ENCODE results near the gene NASP. TPM values are rescaled to one million over a fixed set of nuclear protein-coding genes. Genes with fewer than 3 reads are reported as not detected.

The NASP gene
- total RNA-seq, 1 experiment from 2014 or later = 514 TPM

DNA sequence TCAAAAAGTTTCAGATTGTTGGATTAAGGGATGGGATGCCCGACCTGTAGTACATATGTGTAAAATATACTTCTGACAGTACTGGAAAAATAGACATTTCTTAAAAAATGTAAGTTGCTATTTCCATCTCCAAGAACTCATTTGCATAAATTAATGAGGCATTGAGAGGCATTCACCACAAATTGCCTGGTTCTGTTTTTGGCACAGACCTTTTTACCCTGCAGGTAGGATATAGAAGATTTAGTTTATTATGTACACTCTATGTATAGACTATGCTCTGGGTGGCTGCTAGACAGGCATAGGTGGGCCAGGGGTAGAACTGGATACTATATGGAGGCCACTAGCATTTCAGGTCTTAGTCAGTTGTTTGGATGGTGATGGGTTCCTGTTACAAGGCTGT, 32.0 kb downstream of the NASP start:
- peaks cover 47 to 78% (median 69%) of the 10 kb centered on the region in 3 experiments for H3K36me3 Mint-ChIP-seq (ENCODE audit: insufficient read depth in 1 of 3, low read depth in 3 of 3)

More for the DNA sequence above, 32.0 kb downstream of the NASP start:
- WGBS (ENCODE audit: extremely low coverage, insufficient read length, low lambda C conversion rate) = no CpG with 5 or more reads among the region's 1 CpG
- Histone ChIP-seq H3K9me3 (ENCODE audit: control insufficient read depth, low read depth, low read length) (no peaks in the 10 kb centered on the region), H2BK12ac (ENCODE audit: insufficient read length, low read depth, low read length) (no peak overlapping the region), H3K14ac (ENCODE audit: insufficient read depth, low read length) (no peak overlapping the region), H4K91ac (ENCODE audit: insufficient read length, low read depth, low read length) (no peak overlapping the region), H2BK15ac (ENCODE audit: low read depth, low read length) (no peak overlapping the region), H3K4ac (ENCODE audit: low read depth, low read length) (no peak overlapping the region), H4K5ac (ENCODE audit: insufficient read length, low read depth, low read length) (no peak overlapping the region), H3K79me1 (ENCODE audit: insufficient read depth, low read depth, low read length, poor library complexity, severe bottlenecking) (no peaks in the 10 kb centered on the region), H3T11ph (ENCODE audit: low read length) (no peak overlapping the region), H3K18ac (ENCODE audit: insufficient read length, low read depth, low read length) (no peak overlapping the region), H2BK20ac (ENCODE audit: low read depth, low read length, poor library complexity, severe bottlenecking) (no peak overlapping the region), H2AFZ (ENCODE audit: low read length) (no peak overlapping the region), H3K9ac (ENCODE audit: extremely low read depth, insufficient read length, low read length) (no peak overlapping the region), H3K56ac (ENCODE audit: insufficient read length, low read depth, low read length) (no peak overlapping the region), H3K23me2 (ENCODE audit: insufficient read length, low read depth, low read length, poor library complexity, severe bottlenecking) (no peaks in the 10 kb centered on the region), H3K27me3 (ENCODE audit: insufficient read depth, low read length) (no peaks in the 10 kb centered on the region), H3K4me1 (ENCODE audit: insufficient read depth, low read length) (no peaks in the 10 kb centered on the region), H4K8ac (replicated peaks; ENCODE audit: insufficient read length, low read depth, low read length) (no peak overlapping the region), H3K79me2 (ENCODE audit: insufficient read depth, low read length) (no peaks in the 10 kb centered on the region; the same call in 1 of the 2 replicates), H3K27ac (ENCODE audit: insufficient read length, low read depth, low read length) (no peak overlapping the region), H3K23ac (ENCODE audit: insufficient read length, low read depth, low read length) (no peak overlapping the region), H2AK5ac (ENCODE audit: insufficient read length, low read length) (no peak overlapping the region), H3K4me2 (ENCODE audit: insufficient read depth, insufficient read length, low read length) (no peak overlapping the region), H2BK5ac (ENCODE audit: insufficient read length, low read length) (no peak overlapping the region), H4K20me1 (ENCODE audit: control insufficient read depth, insufficient read depth, insufficient read length) (no peaks in the 10 kb centered on the region), H2BK120ac (ENCODE audit: low read depth, low read length, poor library complexity, severe bottlenecking) (no peak overlapping the region)
- H3K4me3 Mint-ChIP-seq = no peak overlapping the region
- no peaks in the 10 kb centered on the region for H3K9me3 Mint-ChIP-seq
- no peaks in the 10 kb centered on the region for H3K4me1 Mint-ChIP-seq
- no peaks in the 10 kb centered on the region for H3K27me3 Mint-ChIP-seq (ENCODE audit: low read depth)
- TF ChIP-seq, protein P1, sequence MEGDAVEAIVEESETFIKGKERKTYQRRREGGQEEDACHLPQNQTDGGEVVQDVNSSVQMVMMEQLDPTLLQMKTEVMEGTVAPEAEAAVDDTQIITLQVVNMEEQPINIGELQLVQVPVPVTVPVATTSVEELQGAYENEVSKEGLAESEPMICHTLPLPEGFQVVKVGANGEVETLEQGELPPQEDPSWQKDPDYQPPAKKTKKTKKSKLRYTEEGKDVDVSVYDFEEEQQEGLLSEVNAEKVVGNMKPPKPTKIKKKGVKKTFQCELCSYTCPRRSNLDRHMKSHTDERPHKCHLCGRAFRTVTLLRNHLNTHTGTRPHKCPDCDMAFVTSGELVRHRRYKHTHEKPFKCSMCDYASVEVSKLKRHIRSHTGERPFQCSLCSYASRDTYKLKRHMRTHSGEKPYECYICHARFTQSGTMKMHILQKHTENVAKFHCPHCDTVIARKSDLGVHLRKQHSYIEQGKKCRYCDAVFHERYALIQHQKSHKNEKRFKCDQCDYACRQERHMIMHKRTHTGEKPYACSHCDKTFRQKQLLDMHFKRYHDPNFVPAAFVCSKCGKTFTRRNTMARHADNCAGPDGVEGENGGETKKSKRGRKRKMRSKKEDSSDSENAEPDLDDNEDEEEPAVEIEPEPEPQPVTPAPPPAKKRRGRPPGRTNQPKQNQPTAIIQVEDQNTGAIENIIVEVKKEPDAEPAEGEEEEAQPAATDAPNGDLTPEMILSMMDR (conservative IDR thresholded peaks at IDR 0.05) = no peak
- no peak for DNase-seq
- H3K27ac Mint-ChIP-seq = peak overlapping the region in 1 of 3 experiments; percentile 85; a peak in 2 of 7 replicates

Data from H9 (cell line).